GM19397 (cell line): ENCODE data around the gene PTPN14.

ENCODE experiments used
- ATAC-seq: cut with Tn5 transposase; IDR thresholded peaks from one replicate; pipeline ENCODE4 v1.9.1; 2021; ENCODE audit warnings: mild to moderate bottlenecking, moderate library complexity; ENCODE audit not compliant: unreplicated experiment

The PTPN14 gene

DNA sequence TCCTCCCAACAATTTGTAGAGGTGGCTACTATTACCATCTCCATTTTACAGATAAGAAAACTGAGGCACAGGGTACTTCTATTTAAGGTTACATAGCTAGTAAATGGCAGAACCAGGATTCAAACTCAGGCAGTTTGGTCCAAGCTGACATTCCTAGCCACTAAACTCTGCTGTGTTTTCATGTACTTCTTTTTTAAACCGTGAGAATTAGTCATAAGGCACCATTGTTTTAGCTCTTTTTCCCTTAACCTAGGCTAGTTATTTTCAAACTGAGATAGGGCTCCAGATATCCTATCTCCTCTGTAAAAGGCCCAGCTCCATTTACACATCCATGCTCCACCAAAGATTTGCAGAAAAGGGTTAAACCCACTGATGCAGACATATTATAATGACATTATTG lies 92.9 kb downstream of the PTPN14 start:
- ATAC-seq = no peak

DNA sequence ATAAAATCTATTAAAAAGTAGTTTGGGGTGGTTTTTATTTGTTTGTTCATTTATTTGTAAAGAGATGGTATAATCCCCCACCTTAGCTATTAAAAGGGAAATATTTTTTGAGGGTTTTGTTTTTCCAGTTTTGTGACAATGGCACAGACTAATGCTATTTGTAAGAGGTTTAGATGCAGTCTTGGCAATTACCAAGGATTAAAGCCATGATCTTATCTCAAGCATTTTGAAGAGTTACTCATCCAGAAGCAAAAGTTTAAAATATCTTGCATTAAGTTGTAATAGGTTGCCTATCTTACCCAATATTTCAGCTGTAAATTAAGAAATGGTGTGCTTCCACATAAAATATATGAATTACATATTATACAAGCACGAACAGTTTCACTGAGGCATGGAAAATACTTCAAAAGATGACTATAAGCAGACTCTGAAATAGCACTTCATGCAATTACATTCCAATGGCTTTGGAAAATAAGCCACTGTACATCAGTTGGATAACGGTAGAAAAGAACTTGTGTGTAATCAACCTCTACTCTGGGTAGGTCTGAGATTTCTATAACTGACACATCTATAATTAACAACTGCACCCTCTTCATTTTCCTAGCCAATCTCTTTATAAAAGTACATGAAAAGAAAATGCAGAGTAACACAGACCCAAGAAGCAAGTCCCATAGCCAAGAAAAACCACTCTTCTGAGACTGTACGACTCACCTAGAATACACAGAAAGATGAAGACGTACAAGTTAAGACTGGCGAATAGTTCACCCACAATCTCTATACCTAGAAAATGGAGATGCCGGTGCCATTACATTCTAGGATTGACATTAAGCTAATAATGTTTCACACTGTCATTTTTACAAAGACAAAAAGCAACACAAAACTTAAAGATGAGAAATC lies 95.2 kb downstream of the PTPN14 start:
- ATAC-seq = no peak

DNA sequence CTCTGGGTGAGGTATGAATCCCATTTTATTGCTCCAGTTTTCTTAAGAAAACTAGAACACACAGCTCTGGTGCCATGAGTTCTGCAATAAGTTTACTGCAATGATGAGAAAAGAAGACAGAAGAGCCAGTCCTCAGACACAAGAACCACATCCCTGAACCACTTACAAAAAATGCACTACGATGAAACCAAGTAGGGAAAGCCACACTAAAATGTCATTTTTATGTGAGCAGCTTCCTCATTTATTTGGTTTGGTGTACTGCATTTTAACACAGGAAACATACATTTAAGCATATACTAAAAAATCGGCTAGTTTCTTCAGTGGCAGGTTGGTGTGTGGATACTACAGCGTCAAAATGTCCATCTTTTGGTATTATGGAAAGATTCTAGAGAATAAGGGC lies 95.9 kb downstream of the PTPN14 start:
- ATAC-seq = no peak

DNA sequence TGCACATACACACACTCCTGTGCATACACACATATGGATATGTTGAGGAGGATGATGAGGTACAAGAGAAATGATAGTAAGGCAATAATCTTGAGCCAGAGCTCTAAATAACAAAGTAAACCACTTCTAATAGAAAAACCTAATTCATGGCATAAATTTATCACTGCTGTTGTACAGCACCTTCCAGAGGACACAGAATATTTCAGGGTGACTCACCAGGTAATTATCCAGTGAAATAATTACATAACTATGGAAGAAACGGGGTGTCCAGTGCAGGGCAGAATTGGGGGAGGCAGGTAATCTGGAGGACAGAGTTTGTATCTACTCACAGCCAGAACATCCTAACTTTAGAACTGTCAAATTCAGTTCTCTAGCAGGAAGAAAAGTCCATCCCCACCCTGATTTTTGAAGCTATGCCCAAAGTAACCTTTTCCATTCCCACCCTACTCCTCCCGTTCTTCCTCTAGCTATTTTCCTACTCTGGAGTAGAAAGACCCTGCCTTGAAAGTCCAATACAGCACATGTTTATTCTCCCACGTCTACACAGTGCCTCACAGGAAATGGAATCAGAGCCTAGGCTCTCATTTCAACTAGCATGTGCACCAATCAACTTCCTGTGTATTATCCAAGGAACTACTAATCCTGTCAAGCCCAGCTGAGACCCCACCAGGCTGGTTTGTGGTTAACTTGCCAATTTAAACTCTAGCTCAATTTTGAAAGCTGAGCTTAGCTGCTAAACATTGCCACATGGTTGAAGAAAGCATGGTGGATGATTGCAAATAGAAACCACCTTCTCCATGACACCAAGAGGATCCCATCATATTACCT lies 96.6 kb downstream of the PTPN14 start:
- ATAC-seq = no peak

DNA sequence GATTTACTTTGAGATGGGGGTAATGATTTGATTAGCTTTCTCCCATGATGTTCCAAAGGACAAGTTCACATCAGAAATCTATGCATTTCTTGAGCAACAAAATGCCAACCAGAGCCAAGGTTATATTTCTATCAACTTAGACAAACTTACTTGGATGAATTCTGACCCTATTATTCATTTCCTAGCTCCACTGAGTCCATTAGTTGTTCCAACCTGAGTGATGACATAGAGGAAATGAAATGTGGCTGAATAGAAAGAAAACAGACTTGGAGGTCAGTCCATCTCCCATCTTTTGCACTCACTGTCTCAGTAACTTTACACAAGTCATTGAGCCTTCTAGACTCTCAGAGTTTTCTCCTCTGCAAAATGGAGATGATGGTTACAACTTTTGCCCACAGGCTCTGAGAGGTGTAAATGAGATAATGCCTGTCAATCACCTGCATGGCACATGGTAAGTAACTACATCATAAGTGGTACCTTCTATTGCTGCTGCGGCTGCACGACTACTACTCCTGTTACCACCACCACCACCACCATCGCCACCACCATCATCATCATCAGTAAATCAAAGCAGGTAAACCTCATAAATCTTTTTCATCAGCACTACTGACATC lies 98.2 kb downstream of the PTPN14 start:
- no peak for ATAC-seq

DNA sequence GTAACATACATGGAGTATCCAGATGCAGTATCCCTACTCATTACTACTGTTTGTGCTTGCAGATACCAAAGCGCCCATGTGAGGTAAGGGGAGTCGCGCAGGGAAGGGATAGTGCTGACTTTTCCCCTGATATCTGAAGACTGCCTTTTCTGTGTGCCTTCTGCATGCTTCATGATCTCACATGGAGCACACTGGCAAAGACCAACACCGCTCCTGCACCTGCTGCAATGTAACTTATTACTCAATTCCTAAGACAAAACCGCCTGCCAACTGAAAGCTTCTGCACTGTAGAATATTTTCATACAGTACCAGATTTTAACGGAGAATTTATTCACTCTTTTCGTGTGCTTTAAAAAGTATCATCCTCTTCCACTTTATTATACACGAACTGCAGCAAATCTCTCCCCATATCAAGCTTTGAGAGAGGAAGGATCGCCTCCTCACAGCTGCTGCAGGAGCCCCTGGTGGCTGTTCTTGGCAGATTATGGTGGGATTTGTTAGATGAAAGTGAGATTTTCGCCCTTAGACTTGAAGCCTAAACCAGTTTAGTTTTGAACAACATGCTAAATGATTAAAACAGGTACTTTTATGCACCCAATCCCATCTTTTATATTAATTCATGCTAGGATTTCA lies 99.1 kb downstream of the PTPN14 start:
- ATAC-seq = no peak

DNA sequence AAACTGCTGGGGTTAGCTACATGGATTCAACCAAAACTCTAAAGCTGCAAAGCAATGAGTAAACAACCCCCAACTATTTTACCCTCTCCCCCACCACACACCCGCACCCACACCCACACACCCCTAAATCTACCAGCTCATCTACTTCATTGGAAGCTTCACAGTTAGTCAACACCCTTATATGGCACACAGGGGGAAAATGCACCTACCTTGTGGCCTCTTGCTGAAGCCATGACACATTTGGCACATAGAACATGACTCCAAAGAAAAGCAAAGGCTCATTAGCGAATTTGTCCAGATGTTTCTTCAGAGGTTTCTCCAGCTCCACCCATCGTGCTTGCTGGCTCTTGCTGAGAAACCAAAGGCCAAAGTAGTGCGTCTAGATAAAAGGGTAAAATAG lies 99.8 kb downstream of the PTPN14 start:
- ATAC-seq = no peak

DNA sequence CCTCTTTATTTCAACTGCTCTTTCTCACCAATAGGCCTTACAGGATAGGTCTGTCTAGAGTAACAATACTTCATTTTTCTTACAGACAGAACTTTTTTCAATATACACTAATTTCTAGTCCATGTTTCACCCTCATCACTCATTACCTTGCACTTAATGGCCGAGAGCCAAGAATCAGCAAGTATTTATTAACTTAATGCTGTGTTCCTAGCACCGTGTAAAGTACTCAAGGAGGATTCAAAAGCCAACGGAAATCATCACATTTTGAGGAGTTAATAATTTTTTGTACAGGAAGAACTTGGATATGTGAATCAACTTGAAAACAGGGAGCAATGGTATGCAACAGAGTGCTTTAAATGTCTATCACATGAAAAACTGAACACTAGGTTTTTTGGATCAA lies 102.0 kb downstream of the PTPN14 start:
- no peak for ATAC-seq

DNA sequence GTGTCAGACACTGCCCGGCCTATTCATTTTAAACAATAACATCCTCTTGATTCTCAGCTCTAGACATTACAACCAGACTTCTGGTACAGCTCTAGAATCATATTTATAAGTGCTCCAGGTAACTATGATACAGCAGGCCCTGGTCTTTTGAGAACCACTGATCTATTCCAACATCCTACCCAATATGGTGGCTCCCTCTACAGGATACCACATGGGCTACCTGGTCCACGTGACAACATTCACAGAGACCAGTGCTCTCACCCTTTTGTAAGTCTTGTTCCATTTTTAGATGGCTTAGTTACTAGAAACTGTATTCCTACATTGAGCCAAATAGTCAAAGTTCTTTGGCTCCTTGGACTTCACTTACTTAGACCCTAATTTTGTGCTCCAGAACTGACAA lies 102.9 kb downstream of the PTPN14 start:
- ATAC-seq = no peak

DNA sequence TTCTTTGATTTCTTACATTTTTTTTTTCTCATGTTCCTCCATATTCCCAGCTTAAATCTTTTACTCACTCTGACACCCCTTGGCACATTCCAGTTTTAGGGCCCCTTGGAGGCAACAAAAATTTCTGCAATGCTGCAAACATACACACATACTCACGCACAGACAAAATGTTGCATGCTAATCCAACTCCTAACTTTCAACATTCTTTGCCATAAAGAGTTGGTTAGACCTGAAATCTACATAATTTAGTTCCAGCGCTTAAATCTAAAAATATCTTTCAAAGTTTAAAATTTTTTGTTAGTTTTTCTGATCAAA lies 103.9 kb downstream of the PTPN14 start:
- ATAC-seq = no peak

DNA sequence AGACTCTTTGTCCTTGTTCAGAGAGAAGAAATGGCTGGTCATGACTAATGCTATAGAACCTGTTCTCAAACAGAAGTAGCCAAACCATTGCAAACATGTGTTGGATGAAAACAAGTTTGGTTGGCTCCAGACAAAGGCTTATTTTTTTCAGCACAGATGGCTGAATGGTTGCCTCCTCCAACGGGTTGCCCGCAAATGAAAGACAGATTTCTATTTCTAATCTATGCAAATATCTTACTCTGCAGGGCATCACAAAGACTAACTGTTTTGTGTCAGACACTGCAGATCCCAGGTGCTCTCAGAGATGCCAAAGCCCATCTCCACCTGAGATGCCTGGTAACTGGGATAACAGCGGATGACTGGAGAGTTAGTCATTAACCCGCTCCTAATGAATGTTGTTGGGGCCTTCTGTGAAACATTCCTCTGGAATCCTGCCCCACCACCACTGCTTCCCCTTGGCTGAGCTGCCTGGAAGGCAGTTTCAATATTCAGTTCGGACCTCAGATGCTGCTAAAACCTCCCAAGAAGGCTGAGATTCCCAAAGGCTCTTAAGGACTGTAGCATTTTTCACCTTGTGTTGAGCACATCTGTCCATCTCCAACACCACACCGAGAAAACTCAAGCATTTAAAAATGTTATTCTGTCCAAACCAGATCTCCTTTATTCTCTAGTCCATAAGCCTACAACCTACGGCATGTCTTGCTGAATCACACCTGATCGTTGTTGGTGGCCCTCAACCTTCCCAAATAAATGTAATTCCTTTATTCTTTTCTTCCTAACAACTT lies 104.4 kb downstream of the PTPN14 start:
- ATAC-seq = peak; percentile 71

DNA sequence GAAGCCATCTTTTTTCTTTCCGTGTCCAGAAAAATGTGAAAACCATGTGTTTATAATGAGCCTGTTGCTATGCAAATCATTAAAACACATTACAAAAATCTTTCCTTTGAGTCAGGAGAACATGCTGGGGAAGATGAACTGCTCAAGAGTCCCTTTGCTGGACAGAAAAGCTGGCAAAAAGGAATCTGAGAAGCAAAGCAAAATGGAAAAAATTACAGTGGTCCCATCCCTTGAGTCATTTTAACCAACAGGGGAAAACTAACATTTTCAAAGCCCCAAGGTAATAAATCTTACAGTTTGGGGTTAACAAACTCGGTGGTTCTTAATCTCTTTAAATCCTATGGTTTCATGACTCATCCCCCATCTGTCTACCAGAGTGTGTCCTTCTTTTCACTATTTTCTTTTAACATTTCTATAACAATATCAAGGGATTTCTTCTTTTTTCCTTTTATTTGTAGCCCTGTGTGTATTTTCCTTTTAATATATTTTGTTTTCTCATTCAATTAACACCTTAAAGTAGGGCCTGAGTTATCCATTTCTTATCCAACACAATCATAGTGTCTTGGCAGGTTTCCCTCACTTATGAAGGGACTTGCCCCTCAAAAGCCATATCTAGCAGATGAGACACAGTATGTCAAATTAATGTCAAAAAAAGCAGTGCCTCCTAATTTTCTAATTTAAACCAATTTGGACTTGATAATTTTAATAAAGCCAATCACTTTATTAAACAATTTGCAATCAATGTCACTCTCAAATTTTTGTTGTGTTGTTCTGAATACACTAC lies 105.4 kb downstream of the PTPN14 start:
- no peak for ATAC-seq

DNA sequence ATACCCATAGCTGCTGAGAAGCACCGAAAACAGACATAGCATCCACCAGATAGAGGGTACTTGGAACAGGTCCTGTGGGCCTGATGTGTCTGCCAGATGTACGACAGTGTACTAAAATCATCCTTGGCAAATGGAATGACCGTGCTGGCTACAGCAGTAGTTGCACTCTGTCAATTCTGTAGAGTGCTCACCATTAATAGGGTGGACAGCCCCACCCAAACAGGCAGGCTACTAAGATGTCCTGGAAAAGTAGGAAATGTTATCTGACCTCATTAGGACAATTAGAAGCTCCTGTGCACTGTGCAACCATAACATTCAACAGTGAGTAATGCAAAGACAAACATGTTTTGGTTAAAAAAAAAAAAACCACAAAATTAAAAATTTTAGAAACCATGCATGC lies 106.2 kb downstream of the PTPN14 start:
- no peak for ATAC-seq

DNA sequence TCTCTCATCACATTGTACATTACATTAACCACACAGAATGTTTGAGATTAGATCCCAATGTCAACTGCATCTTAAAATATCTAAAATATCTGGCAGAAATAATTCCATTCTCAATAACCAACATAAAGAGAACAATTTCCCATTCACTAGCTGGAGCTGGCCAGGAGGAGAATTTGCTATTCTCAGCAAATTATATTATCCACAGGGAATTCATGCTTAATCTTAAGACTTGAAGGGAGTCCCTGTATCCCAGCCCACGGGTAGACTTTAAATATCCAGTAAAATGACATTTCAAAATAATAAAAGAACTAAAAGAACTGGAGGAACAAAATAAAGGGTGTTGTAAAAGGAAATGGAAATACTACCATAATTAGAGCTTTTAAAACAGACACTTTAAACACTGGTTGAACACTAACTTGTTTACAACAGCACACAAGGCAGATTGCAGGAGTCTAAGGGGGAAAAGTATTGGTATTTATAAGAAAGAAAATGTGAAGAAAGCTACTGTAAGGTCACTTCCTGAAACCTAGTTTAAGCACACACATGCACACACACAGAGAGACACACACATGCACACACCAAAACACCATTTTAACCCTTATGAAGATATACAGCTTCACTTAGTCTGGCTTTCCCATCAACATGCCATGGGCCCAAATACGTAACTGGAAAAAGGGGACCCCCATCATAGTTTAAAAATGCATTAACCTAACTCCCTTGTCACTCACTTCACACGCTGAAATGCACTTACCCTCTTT lies 107.0 kb downstream of the PTPN14 start:
- no peak for ATAC-seq

DNA sequence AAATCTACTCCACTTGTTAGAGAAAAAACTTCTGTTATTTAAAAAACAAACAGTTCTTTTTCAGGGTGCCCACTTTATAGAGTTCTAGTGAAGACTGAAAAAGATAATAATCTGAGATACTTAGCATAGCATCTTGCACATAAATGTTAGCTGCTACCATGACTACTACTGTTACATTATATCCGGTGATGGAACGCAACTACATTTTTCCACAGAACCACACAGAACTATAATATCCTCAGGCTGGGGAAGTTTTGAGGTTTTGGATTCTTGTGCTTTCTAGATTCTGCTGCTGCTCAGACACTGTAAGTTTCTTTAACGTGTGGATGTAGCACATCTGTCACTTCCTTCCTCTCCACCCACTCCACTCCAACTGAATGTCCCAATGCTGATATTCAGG lies 110.3 kb downstream of the PTPN14 start:
- no peak for ATAC-seq

DNA sequence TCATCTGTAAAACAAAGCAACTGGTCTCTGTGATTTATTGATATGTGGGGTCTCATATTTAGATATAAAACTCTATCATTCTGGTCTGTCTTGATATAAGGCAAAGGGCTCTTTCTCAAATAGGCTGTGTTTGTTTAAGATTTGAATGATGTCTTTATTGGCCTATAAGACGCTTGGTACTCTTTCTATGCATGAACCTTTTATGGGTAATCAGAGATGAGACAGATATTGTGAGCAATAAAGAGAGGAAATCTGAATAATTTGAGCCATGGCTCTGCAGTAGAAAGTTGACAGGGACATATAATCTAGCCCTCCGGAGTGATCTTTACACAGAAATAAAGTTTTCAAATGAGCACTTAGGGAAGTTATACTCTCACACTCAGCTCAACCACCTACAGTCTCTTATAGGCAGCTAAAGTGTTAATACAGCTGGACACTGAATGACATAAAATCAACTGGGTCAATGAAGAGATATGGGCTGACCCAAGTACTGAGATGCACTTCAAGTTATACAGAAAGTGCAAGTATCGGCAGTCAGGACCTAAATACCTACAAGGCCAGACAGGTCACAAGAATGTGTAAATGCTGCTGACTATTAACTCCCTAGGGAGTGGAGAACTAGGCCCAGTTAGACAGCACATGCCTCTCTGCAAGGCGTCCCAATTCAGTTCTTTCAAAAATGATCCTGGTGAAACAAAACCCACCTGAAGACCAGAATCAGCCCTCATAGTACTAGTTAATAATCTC lies 111.0 kb downstream of the PTPN14 start:
- no peak for ATAC-seq

DNA sequence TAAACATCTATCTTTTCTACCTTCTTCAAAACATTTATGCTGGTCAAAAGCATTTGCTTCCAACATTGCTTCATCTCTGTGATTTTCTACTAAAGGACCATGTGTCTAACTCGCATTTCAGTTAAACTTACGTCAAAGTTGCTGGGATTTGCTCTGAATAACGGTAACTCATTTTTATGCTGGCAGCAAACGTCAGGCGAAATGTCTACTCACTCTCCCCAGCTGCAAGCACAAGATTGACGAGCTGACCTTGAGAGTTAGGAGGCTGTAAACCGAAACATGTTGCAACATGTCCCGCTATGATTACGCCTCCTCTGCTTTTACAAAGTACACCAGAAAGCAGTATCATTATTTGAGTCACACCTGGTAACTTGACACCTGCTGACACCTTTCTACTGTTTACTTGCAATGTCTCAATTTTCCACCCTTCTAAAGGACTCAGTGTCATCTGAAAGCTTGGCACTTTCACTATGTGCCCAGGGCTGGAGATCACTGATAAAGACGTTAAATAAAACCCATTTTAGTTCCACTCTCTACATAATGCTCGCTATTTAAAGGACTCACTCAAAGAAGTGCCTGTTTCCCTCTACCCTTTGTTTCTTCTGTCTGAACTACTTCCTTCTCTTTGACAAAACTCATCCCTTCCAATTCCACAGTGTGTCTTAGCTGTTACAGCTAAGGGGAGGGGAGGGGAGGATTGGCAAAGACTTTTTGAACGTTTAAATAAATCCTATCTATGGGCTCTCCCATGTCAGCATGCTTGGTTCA lies 111.9 kb downstream of the PTPN14 start:
- peak; percentile 81 for ATAC-seq

DNA sequence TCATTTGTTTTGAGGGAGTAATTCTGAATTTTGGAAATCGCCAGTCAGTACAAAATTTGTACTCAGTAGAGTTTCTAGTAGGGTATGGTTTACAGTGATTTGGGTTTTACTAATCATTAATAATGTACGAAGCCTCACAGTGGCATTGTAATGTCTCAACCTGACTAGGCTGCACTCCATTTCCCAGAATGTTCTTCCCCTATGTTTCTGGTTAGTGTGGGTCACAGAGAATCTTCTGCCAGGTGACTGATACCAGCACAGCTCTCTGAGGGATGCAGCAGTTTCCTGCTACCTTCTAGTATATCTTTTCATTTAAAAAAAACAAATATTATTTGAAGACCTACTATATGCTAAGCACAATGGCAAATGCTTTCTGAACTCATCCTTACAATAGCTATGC lies 112.9 kb downstream of the PTPN14 start:
- no peak for ATAC-seq
